Activated T-cell treated with anti-CD3 and anti-CD28 coated beads, Interleukin-2, amount 50 U/mL, for 24 hours (primary cell): ENCODE data around the gene LPIN1.
A peak's percentile ranks its signal among the peaks of the same experiment; 100 is the strongest.

Experiments
- DNase-seq: peaks from one replicate; pipeline ENCODE4 v3.0.0-alpha.2; 2020
- H3K27ac Mint-ChIP-seq: 2 replicates; pipeline ENCODE4 v1.8.0; 2020; ENCODE audit warnings: mild to moderate bottlenecking, mixed read lengths
- H3K27me3 Mint-ChIP-seq: 2 replicates; pipeline ENCODE4 v1.8.0; 2020; ENCODE audit warnings: mixed read lengths
- H3K36me3 Mint-ChIP-seq: 2 replicates; pipeline ENCODE4 v1.8.0; 2020; ENCODE audit warnings: low read depth, mixed read lengths
- H3K4me1 Mint-ChIP-seq: 2 replicates; pipeline ENCODE4 v1.8.0; 2020; ENCODE audit warnings: low read depth, mixed read lengths
- H3K4me3 Mint-ChIP-seq: 2 replicates; pipeline ENCODE4 v1.8.0; 2020; ENCODE audit warnings: mild to moderate bottlenecking, moderate library complexity, mixed read lengths
- H3K9me3 Mint-ChIP-seq: 2 replicates; pipeline ENCODE4 v1.8.0; 2020; ENCODE audit warnings: mixed read lengths

LPIN1 gene

DNA sequence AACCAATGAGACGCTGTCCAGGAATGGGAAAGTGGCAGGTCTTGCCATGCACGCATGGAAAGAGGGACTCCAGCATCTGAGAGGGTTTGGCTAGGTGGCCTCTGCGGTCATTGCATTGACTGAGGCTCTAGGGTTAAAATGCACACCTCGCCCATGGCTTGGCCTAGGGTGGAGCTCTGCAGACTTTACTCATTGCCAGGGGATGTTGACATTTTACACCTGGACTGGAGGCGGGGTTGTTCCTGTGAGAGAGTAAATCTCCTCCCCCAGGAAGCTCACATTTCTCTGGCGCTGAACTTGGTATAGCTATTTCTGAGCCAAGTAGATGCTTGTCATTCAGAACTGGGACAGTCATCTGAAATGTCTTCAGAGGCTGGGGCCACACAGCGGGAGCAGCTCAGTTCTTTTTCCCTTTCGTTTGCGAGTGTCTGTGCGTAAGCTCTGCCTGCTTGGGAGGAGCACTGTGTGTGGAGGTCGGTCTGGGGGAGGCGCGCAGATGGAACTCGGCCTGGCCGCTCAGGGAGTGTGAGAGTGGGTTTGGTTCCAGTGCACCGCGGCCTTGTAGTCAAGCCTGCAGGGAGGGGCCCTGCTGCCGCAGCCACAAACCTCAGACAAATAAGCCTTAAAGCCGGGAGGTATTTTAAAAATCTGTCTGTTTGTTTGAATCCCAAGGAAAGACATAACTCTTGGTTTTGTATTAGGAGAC lies 76.5 kb downstream of the LPIN1 start:
- no peak overlapping the region for H3K27ac Mint-ChIP-seq
- H3K4me1 Mint-ChIP-seq, result peaks cover 12% of the 10 kb centered on the region
- no peaks in the 10 kb centered on the region for H3K9me3 Mint-ChIP-seq
- DNase-seq, result no peak
- H3K36me3 Mint-ChIP-seq, result peaks cover 91% of the 10 kb centered on the region
- no peak overlapping the region for H3K4me3 Mint-ChIP-seq
- no peaks in the 10 kb centered on the region for H3K27me3 Mint-ChIP-seq

DNA sequence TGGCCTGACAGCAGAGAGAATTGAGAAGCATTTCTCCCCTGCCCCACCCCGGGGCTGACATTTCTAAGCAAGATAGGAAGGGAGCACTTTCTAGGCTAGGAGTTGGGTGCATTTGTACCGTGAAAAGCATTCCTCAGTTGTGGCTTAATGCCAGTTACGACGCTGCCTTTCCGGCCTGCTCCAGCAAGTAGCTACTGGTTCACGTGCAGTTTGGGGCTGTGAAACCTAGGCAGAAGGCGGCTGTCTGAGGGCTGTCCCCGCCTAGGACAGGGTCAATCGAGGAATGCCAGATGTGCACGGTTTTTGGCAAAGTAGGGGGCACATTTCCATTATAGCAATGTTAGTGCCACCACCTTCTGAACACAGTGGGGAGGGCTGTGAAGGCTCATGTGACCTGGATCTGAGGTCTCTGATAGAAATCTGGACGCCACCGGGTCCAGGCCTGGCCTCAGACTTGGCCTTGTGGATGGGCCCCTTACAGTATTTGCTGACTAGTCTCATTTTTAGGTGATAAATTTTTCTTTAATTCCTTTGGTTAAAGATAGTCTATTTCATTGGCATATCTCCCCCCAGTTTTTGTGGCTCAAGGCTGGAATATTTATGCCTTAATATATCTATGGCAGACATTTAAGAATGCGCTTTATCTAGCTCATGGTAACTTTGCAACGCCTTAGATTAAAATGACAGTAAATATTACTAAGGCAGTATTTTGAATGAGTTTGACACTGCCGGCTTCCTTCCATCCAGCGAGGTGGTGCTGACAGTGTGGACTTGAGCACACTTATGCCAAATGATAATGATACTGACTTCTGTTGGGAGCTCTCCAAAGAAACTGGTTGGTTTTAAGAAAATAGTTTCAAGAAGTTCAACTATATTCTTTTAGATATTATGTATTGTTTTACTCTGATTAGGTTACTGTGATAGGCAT lies 78.7 kb downstream of the LPIN1 start:
- Mint-ChIP-seq H3K27me3 (no peaks in the 10 kb centered on the region), H3K9me3 (no peaks in the 10 kb centered on the region), H3K27ac (no peak overlapping the region), H3K4me1 (peaks cover 34% of the 10 kb centered on the region), H3K36me3 (peaks cover 81% of the 10 kb centered on the region), H3K4me3 (no peak overlapping the region)
- DNase-seq, result no peak

DNA sequence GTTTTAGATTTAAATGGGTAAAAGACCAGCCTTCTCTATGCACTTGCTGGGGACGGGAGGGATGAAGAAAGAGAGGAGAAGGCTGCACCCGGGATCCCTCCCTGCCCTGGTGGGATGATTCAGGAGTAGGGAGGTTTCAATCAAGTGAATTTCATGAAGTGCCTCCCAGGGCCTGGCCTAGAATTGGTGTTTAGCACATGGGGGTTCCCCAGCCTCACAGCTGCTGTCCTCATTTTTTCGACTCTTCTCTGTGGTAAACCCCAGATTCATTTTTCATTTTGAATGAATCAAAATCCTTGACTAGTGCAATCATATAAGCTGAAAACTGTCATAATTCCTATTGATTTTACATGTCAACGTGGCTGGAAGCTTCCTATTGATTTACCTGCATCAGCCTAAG lies 81.1 kb downstream of the LPIN1 start:
- Mint-ChIP-seq H3K27ac (peak overlapping the region; percentile 34), H3K27me3 (peaks cover 12% of the 10 kb centered on the region)
- no peak for DNase-seq

DNA sequence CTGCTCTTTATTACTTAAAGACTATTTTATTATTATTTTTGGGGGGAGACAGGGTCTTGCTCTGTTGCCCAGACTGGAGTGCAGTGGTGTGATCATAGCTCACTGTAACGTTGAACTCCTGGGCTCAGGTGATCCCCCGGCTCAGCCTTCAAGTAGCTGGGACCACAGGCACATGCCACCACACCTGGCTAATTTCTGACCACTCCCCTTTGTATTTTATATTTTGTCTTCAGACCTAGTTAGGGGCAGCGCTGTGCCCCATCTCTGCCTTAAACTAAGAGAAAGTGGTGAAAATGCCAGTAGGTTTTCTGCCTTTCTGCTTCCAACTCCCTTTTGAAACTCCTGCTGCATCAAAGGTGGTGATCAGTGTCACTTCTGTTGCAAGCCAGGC lies 82.5 kb downstream of the LPIN1 start:
- Mint-ChIP-seq H3K27ac (no peak overlapping the region), H3K4me1 (peaks cover 59% of the 10 kb centered on the region)

More for the DNA sequence above, 81.1 kb downstream of the LPIN1 start:
- H3K4me1 Mint-ChIP-seq, result peaks cover 52% of the 10 kb centered on the region
- peaks cover 57% of the 10 kb centered on the region for H3K36me3 Mint-ChIP-seq
- H3K4me3 Mint-ChIP-seq, result no peak overlapping the region
- no peaks in the 10 kb centered on the region for H3K9me3 Mint-ChIP-seq

DNA sequence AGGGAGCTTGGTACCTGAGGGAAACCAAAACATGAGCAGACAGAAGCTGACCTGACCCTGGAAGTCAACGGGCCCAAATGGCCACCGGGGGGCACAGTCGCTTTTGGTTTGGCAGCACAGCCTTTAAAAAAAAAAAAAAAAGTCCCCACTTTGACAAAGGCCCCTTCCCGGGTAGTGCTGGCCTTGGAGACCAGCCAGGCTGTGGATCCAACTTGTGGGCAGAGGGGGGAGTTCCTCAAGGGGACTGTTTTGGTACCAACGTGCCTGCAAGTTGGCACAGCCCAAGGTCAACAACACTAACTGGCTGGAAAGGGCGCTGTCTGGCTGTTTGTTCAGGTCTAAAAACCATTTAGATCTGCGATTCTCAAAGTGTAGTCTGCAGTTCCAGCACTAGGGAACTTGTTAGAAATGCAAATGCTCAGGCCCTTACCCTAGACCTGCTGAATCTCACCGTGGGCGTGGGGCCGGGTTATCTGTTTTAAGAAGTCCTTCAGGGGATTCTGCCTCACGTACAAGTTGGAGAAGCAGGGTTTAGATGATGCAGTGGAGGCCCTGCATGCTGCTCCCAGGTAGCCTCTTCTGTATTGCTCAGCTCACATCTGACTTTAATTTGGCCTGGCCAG lies 83.0 kb downstream of the LPIN1 start:
- peaks cover 43% of the 10 kb centered on the region for H3K36me3 Mint-ChIP-seq
- H3K27me3 Mint-ChIP-seq, result peaks cover 28% of the 10 kb centered on the region
- H3K4me3 Mint-ChIP-seq, result peak overlapping the region; percentile 64
- peak; percentile 75 for DNase-seq
- H3K9me3 Mint-ChIP-seq, result peaks cover 7% of the 10 kb centered on the region
- H3K4me1 Mint-ChIP-seq, result peaks cover 59% of the 10 kb centered on the region
- H3K27ac Mint-ChIP-seq, result peak overlapping the region; percentile 91

More for the DNA sequence above, 82.5 kb downstream of the LPIN1 start:
- Mint-ChIP-seq H3K4me3 (no peak overlapping the region), H3K36me3 (peaks cover 45% of the 10 kb centered on the region), H3K27me3 (peaks cover 23% of the 10 kb centered on the region), H3K9me3 (peaks cover 2% of the 10 kb centered on the region)
- no peak for DNase-seq

DNA sequence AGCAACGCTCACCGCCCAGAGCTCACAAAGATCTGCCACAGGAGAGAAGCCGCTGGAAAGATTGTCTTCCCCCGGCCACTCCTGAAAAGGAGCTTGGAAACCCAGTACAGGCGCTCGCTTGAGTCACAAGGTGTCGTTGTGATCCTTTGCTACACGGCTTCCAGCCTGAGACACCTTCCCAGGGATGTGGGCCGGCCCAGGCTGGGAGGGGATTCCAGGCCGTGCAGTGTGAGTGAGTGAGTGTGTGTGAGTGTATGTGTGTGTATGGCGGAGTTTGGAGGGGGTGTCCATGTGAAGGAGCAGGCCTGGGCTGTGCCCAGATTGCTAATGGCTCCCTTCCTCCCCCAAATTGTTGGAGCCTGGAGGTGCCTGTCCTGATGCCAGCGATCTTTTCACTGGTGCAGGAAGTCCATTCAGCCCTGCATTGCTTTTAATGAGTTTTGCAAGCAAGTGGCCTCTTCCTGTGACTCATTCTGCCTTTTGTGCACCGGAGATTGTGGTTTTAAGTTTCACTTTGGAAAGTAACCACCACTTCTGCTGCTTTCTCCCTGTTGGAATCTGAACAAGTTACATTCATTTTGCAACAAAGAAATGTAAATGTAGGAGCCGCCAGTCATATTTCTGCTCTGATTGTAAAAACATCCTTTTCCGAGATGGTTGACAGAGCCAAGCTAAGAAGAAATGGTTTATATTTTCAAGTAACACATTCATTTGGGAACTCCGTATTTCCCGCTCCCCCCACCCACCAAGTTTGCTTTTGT lies 83.7 kb downstream of the LPIN1 start:
- peaks cover 59% of the 10 kb centered on the region for H3K4me1 Mint-ChIP-seq
- H3K27me3 Mint-ChIP-seq, result peaks cover 35% of the 10 kb centered on the region
- H3K9me3 Mint-ChIP-seq, result peaks cover 13% of the 10 kb centered on the region
- peak overlapping the region; percentile 64 for H3K4me3 Mint-ChIP-seq
- DNase-seq, result peak; percentile 73
- peak overlapping the region; percentile 91 for H3K27ac Mint-ChIP-seq
- H3K36me3 Mint-ChIP-seq, result peaks cover 36% of the 10 kb centered on the region

DNA sequence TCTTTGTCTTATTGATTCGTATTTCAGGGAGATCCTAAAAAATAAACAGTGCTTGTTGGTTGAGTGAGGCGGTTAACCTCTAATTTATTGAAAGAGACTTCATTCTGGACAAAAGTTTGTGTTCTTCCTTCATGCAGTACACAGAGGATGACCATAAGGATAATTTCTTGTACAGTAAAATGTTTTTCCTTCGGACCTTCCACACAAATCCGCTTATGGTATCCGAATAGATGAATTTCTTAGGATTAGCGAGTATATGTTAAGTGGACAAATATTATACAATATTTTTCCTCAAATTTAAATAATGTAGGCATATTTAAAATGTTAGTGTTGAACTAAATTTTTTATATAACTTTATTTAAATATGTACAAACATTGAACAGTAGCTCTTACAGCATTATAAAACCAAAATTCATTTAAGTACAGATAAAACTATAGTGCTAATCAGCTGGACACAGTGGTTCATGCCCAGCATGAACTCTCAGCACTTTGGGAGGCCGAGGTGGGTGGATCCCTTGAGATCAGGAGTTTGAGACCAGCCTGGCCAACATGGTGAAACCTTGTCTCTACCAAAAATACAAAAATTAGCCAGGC lies 84.4 kb downstream of the LPIN1 start:
- Mint-ChIP-seq H3K4me1 (peaks cover 59% of the 10 kb centered on the region), H3K27me3 (peaks cover 38% of the 10 kb centered on the region), H3K36me3 (peaks cover 29% of the 10 kb centered on the region), H3K4me3 (peak overlapping the region; percentile 64), H3K9me3 (peaks cover 13% of the 10 kb centered on the region), H3K27ac (peak overlapping the region; percentile 91)
- DNase-seq, result no peak

DNA sequence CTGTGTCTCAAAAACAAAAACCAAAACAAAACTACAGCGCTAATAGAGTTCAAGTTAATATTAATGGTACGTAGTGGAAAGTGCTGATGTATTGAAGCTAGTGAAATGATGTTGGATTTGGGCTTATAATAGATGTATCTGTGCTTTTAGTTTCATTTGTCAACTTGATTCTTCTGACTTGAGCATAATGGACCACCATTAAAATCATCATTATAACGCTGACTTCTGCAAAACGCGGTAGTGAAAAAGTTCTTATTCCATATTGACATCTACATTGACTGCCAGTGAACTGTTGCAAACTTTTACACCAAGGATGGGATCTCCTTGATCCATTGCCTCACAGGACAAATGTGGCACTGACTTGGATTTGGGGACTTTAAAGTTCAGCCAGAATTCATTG lies 85.0 kb downstream of the LPIN1 start:
- DNase-seq, result no peak
- Mint-ChIP-seq H3K9me3 (peaks cover 13% of the 10 kb centered on the region), H3K27me3 (peaks cover 41% of the 10 kb centered on the region), H3K36me3 (peaks cover 23% of the 10 kb centered on the region), H3K27ac (no peak overlapping the region), H3K4me3 (no peak overlapping the region), H3K4me1 (peaks cover 59% of the 10 kb centered on the region)

DNA sequence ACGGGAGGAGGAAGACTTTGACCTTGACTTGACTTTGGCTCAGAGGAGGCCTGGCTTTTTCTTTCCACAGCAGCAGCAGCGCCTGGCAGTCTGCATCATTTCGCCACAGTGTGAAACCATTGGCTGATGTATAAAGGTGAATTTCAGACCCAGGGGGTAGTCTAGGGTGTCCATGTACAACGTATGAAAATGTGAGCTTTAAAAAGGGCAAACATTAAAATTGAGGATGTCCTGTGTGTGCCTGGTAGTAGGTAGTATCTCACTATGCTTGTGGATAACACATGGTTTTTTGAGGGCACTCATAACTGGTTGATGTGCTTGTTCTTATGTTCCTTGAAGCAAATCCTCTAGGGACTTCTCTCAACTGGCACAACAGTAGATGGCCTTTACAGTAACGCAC lies 86.1 kb downstream of the LPIN1 start:
- DNase-seq, result no peak
- peaks cover 12% of the 10 kb centered on the region for H3K36me3 Mint-ChIP-seq
- peaks cover 51% of the 10 kb centered on the region for H3K4me1 Mint-ChIP-seq
- peaks cover 13% of the 10 kb centered on the region for H3K9me3 Mint-ChIP-seq
- no peak overlapping the region for H3K27ac Mint-ChIP-seq
- H3K27me3 Mint-ChIP-seq, result peaks cover 50% of the 10 kb centered on the region
- no peak overlapping the region for H3K4me3 Mint-ChIP-seq

DNA sequence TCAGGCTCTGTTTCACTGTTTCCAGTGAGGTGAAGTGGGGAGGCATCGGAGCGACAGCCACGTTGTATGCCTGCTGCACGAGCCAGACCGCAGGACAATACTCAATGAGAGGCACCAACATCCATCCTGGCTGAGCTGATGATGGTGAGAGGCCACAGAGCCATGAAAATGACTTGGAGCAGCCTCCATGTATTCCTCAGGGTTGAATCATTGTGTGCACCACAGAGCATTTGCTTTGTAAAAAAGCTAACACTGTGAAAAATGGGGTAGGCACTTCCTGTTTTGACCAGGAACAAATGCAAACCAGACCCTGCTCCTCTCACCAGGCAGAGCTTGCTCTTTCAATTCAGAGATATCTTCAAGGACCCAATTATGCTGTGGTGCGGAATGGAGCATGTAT lies 87.2 kb downstream of the LPIN1 start:
- peaks cover 13% of the 10 kb centered on the region for H3K9me3 Mint-ChIP-seq
- H3K4me1 Mint-ChIP-seq, result peaks cover 41% of the 10 kb centered on the region
- no peak overlapping the region for H3K27ac Mint-ChIP-seq
- no peak overlapping the region for H3K4me3 Mint-ChIP-seq
- no peak for DNase-seq
- H3K36me3 Mint-ChIP-seq, result peaks cover 3% of the 10 kb centered on the region
- H3K27me3 Mint-ChIP-seq, result peaks cover 55% of the 10 kb centered on the region

DNA sequence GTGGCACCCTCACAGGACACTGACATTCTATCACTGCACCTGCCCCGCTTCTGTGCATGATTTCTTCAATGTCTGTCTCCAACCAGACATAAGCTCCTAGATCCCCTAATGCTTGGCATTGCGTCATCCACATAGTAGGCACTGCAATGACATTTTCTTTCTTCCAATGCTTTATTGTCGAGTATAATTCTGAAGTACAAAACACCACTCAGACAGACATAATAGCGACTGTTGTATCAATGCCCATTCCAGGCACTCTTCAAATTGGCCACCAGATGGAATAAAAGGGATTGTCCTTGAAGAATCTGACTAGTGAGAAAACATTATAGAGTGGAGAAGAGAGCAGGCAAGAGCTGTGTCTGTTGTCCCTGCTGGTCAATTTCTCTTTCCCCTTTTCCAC lies 89.0 kb downstream of the LPIN1 start:
- Mint-ChIP-seq H3K9me3 (peaks cover 13% of the 10 kb centered on the region), H3K4me1 (peaks cover 23% of the 10 kb centered on the region), H3K27me3 (peaks cover 55% of the 10 kb centered on the region), H3K36me3 (peaks cover 3% of the 10 kb centered on the region), H3K4me3 (no peak overlapping the region), H3K27ac (no peak overlapping the region)
- DNase-seq, result no peak

DNA sequence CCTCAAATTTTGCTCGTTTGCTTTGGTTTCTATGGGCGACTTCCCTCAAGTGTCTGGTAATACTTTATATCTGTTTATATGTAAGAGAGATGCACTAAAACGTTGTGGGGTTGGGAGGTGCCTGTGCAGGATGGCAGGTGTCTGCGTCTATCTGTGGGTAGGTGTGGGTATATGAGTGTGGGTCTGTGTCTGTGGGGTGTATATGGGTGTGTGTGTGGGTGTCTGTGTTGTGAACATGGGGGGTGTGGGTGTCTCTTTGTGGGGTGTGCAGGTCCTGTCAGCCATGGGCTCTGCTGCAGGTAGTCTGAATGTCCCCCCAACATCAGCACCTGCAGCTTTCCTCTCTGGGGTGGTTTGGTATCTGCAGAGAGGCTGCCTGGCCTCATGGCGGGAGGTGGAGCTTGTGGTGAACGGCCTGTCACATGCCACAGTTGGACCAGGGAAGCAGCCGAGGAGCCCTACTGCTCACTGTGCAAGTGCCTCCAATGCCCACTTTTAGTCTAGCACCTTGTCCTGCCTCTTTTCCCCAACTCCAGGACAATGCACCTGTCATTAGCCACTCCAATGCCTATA lies 90.3 kb downstream of the LPIN1 start:
- Mint-ChIP-seq H3K36me3 (peaks cover 3% of the 10 kb centered on the region), H3K4me3 (no peak overlapping the region), H3K27ac (no peak overlapping the region), H3K4me1 (peaks cover 12% of the 10 kb centered on the region), H3K27me3 (peaks cover 51% of the 10 kb centered on the region), H3K9me3 (peaks cover 13% of the 10 kb centered on the region)
- no peak for DNase-seq

DNA sequence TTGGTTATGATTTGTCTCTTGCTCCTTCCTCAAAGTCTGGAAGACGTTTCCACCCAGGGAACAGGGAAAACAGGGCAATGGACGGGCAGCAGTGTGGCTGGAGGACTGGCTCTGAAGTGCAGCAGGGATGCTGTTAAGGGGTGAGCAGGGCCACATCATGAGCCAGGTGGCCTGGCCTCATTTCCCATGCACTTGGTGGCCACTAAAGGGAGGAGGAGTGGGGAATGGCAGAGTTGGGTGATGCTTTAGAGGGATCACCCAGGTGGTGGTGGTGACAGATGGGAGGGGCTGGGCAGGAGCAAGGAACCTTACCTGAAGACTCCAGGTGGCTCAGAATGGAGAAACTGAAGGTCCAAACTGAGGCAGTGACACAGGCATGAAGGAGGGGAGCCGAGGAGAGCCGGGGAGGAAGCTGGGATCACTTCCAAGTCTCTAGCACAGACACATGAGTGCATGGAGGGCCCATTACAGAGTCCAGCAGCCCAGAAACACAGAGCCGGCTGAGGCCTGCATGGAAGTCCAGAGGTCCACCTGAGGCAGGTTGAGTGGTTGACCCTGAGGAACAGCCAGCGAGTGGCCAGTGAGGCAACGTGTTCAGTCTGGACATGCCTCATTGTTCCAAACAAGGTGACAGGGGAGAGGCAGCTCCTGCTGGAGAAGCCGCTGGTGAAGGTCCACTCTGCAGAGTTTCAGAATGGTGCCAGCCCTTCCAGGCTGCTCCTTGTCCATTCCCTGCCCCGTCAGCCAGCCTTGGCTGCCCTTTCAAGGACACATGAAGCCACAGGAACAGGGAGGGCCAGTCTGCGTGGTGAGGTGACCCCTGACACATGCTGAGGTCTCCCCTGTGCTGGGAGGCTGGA lies 91.7 kb downstream of the LPIN1 start:
- peaks cover 41% of the 10 kb centered on the region for H3K27me3 Mint-ChIP-seq
- no peak overlapping the region for H3K4me3 Mint-ChIP-seq
- H3K36me3 Mint-ChIP-seq, result peaks cover 3% of the 10 kb centered on the region
- H3K27ac Mint-ChIP-seq, result no peak overlapping the region
- DNase-seq, result no peak
- peaks cover 7% of the 10 kb centered on the region for H3K4me1 Mint-ChIP-seq
- H3K9me3 Mint-ChIP-seq, result peaks cover 13% of the 10 kb centered on the region
